Testis (tissue), 3 donors: Measurements from ENCODE around the gene TP53AIP1. TPM values are rescaled to one million over a fixed set of nuclear protein-coding genes. Genes with fewer than 3 reads are reported as not detected.

Experiments used
- DNase-seq: peaks from one replicate; pipeline ENCODE4 v3.0.0-alpha.2; 2019
- H3K27ac ChIP-seq, 2 donors: fragments of 200-600 bp; sonication (generic); one replicate each; pipeline ENCODE4 v1.5.1; 2019
- H3K27me3 ChIP-seq: fragments of 200-600 bp; sonication (generic); one replicate; pipeline ENCODE4 v1.5.1; 2019
- H3K36me3 ChIP-seq: fragments of 200-600 bp; sonication (generic); one replicate; pipeline ENCODE4 v1.5.1; 2017; ENCODE audit warnings: low read depth; ENCODE audit errors: missing control alignments
- H3K4me1 ChIP-seq: fragments of 200-600 bp; sonication (generic); one replicate; pipeline ENCODE4 v1.5.1; 2019
- H3K4me3 ChIP-seq, 2 donors: fragments of 200-600 bp; sonication (generic); one replicate each; pipeline ENCODE4 v1.5.1; 2017 to 2019
- H3K9me3 ChIP-seq: fragments of 200-600 bp; sonication (generic); one replicate; pipeline ENCODE4 v1.5.1; 2017
- CTCF ChIP-seq, 3 experiments: fragments of 450-650 bp in 2 of 3; fragments of 200-600 bp in 1 of 3; sonication (generic) in 1 of 3; IDR thresholded peaks; one replicate each; pipeline ENCODE4 v1.5.1; 2016 to 2019; ENCODE audit warnings: antibody characterized with exemption in 3 of 3, mild to moderate bottlenecking in 2 of 3, moderate library complexity in 1 of 3
- POLR2A ChIP-seq: fragments of 450-650 bp; IDR thresholded peaks from one replicate; pipeline ENCODE4 v1.6.1; 2017; ENCODE audit warnings: antibody characterized with exemption, mild to moderate bottlenecking, moderate library complexity
- WGBS, 2 donors: methylation state at CpG; one replicate each; pipeline ENCODE4 v1.1.5; 2018; 5-methylcytosine and 5-hydroxymethylcytosine counted together
- intact Hi-C: fragments of 100-400 bp; cut with DNase I; formaldehyde crosslinking; loops from one replicate; pipeline ENCODE4 v1.15.1; 2023; ENCODE audit warnings: low total_unique reads
- polyA plus RNA-seq: library from polyadenylated mRNA; stranded (reverse); fragments of 350-450 nt; fragmentation: Illumina TruSeq; extraction: RNeasy Lipid Tissue Mini Kit (QIAGEN cat#74804); gene quantifications from one replicate; pipeline ENCODE4 v1.2.3, GENCODE V29; 2014; ENCODE audit warnings: low read depth, low replicate concordance; ENCODE audit not compliant: insufficient read depth
- total RNA-seq, 2 donors: library from RNA; depleted of rRNA; stranded (reverse); fragments of >200 nt; gene quantifications; one replicate each; pipeline ENCODE4 v1.2.3, GENCODE V29; 2016

TP53AIP1 gene
- total and polyA plus RNA-seq, 3 donors from 2014 or later, result 0.94 to 1.8 (median 1.1) TPM

GRCh38 chr11:128911701-128912100 is 31.0 kb downstream of the TP53AIP1 start:
- H3K36me3 ChIP-seq, result no peaks in the 10 kb centered on the region
- no peak overlapping the region for H3K27ac ChIP-seq
- no peak for DNase-seq
- intact Hi-C loops, result no loop called here
- WGBS, 2 donors, result 94 to 100% methylated on average over 2 to 18 of the region's 18 CpGs
- no peaks in the 10 kb centered on the region for H3K4me1 ChIP-seq
- TF ChIP-seq POLR2A (no peak), CTCF (IDR thresholded peaks at IDR 0.05) (no peak)
- no peak overlapping the region for H3K4me3 ChIP-seq
- H3K9me3 ChIP-seq, result no peaks in the 10 kb centered on the region
- no peaks in the 10 kb centered on the region for H3K27me3 ChIP-seq

DNA sequence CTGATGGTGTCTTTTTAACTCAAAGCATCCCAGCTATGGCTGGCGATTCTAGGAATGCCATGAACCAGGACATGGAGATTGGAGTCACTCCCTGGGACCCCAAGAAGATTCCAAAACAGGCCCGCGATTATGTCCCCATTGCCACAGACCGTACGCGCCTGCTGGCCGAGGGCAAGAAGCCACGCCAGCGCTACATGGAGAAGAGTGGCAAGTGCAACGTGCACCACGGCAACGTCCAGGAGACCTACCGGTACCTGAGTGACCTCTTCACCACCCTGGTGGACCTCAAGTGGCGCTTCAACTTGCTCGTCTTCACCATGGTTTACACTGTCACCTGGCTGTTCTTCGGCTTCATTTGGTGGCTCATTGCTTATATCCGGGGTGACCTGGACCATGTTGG is 31.4 kb downstream of the TP53AIP1 start:
- H3K36me3 ChIP-seq, result no peaks in the 10 kb centered on the region
- no peaks in the 10 kb centered on the region for H3K27me3 ChIP-seq
- no peak overlapping the region for H3K4me3 ChIP-seq
- no peaks in the 10 kb centered on the region for H3K9me3 ChIP-seq
- TF ChIP-seq POLR2A (no peak), CTCF (IDR thresholded peaks at IDR 0.05) (no peak)
- DNase-seq, result no peak
- no peaks in the 10 kb centered on the region for H3K4me1 ChIP-seq
- no peak overlapping the region for H3K27ac ChIP-seq
- 97 to 98% methylated on average over 17 of the region's 17 CpGs for WGBS, 2 donors
- intact Hi-C loops, result no loop called here

DNA sequence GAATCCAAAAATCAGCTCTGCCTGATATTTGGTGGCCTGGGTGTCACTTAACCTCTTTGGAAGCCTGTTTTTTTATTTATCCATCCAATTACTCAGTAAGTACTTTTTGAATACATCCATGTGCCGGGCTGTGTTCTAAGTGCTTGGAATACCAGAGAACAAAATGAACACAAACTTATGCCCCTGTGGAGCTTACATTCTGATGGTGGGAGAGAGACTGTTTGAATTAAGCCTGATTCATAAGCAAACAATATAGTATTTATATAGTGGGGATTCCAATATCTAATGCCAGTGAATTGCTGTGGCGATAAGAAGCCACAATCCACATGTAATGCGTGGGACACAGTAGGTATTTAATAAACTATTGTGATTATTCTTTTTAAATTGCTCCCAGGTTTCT is 32.1 kb downstream of the TP53AIP1 start:
- intact Hi-C loops, result no loop called here
- no peak overlapping the region for H3K4me3 ChIP-seq
- H3K9me3 ChIP-seq, result no peaks in the 10 kb centered on the region
- 90 to 96% methylated on average over 3 of the region's 3 CpGs for WGBS, 2 donors
- no peaks in the 10 kb centered on the region for H3K36me3 ChIP-seq
- no peaks in the 10 kb centered on the region for H3K27me3 ChIP-seq
- no peak for DNase-seq
- TF ChIP-seq POLR2A, result no peak
- no peak for TF ChIP-seq CTCF (IDR thresholded peaks at IDR 0.05)
- peaks cover 4% of the 10 kb centered on the region for H3K4me1 ChIP-seq
- no peak overlapping the region for H3K27ac ChIP-seq

DNA sequence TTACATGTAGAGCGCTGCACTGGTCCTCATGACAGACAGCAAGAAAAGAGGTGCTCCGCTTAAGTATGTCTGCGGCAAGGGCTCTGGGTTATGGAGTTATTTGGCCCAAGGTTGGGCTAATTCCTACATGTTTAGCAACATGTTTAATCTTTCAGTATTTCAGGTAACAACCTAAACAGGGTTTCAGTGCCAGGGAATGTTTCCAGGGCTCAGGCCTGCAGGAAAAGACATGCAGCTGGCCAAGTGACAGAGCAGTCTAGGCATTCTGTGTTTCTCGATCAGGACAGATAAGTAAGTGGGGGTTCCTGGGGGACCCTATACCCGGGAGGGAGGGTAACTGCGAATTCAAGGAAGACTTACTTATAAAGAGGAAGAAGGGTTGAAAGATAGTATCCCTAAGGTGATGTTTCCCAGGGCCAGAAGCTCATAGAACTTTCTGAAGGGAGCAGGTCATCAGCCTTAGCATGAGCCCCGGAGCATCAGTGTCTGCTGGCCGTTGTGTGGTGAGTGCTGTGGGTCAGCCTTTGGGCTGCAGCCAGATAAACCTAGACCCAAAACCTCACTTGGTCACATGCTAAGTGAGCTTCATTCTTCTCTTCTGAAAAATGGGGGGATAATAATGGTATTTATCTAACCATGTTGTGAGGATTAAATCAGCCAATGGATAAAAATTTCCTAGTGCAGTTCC is 33.1 kb downstream of the TP53AIP1 start:
- Histone ChIP-seq H3K36me3 (no peaks in the 10 kb centered on the region), H3K27ac (no peak overlapping the region), H3K27me3 (no peaks in the 10 kb centered on the region), H3K4me1 (peaks cover 7% of the 10 kb centered on the region), H3K9me3 (no peaks in the 10 kb centered on the region), H3K4me3 (no peak overlapping the region)
- TF ChIP-seq POLR2A, result no peak
- no peak for DNase-seq
- 83 to 86% methylated on average over 8 of the region's 8 CpGs for WGBS, 2 donors
- intact Hi-C loops, result no loop called here

- H3K4me1 ChIP-seq, result peaks cover 7% of the 10 kb centered on the region
- no peaks in the 10 kb centered on the region for H3K27me3 ChIP-seq
- intact Hi-C loops, result no loop called here
- no peak for TF ChIP-seq POLR2A
- TF ChIP-seq CTCF (IDR thresholded peaks at IDR 0.05), result no peak
- WGBS, 2 donors, result 80 to 82% methylated on average over 12 of the region's 12 CpGs
- no peak overlapping the region for H3K27ac ChIP-seq
- H3K36me3 ChIP-seq, result no peaks in the 10 kb centered on the region
- no peak overlapping the region for H3K4me3 ChIP-seq
- no peaks in the 10 kb centered on the region for H3K9me3 ChIP-seq
- DNase-seq, result no peak
These were observed 34.1 kb downstream of the TP53AIP1 start for GRCh38 chr11:128908391-128909246.
